GM18508 (cell line): ENCODE results near the gene PLSCR5.

Source experiments
- ATAC-seq: cut with Tn5 transposase; IDR thresholded peaks from one replicate; pipeline ENCODE4 v1.9.1; 2021; ENCODE audit warnings: moderate number of reproducible peaks; ENCODE audit not compliant: insufficient read depth, unreplicated experiment

The PLSCR5 gene

GRCh38 chr3:146589899-146590508 lies 15.1 kb downstream of the PLSCR5 start:
- no peak for ATAC-seq

- no peak for ATAC-seq
These were observed 20.0 kb downstream of the PLSCR5 start for GRCh38 chr3:146585156-146585555.

GRCh38 chr3:146581951-146582467 lies 23.1 kb downstream of the PLSCR5 start:
- no peak for ATAC-seq

- no peak for ATAC-seq
These were observed 24.0 kb downstream of the PLSCR5 start for GRCh38 chr3:146581080-146581601.

GRCh38 chr3:146577662-146578061 lies 27.5 kb downstream of the PLSCR5 start:
- ATAC-seq, result no peak

GRCh38 chr3:146575636-146576035 lies 29.5 kb downstream of the PLSCR5 start:
- ATAC-seq, result no peak

GRCh38 chr3:146574173-146574572 lies 31.0 kb downstream of the PLSCR5 start:
- no peak for ATAC-seq

- no peak for ATAC-seq
These were observed 35.8 kb downstream of the PLSCR5 start for GRCh38 chr3:146569314-146569713.

GRCh38 chr3:146566138-146566537 lies 39.0 kb downstream of the PLSCR5 start:
- ATAC-seq, result no peak

GRCh38 chr3:146561879-146562278 lies 43.3 kb downstream of the PLSCR5 start:
- no peak for ATAC-seq

GRCh38 chr3:146561463-146561862 lies 43.7 kb downstream of the PLSCR5 start:
- ATAC-seq, result no peak

- no peak for ATAC-seq
These were observed 44.5 kb downstream of the PLSCR5 start for GRCh38 chr3:146560678-146561077.

GRCh38 chr3:146559388-146559787 lies 45.8 kb downstream of the PLSCR5 start:
- no peak for ATAC-seq

- no peak for ATAC-seq
These were observed 46.4 kb downstream of the PLSCR5 start for GRCh38 chr3:146558781-146559180.

- ATAC-seq, result no peak
These were observed 47.4 kb downstream of the PLSCR5 start for GRCh38 chr3:146557745-146558144.

GRCh38 chr3:146555311-146555710 lies 49.8 kb downstream of the PLSCR5 start:
- ATAC-seq, result no peak

- ATAC-seq, result no peak
These were observed 50.9 kb downstream of the PLSCR5 start for GRCh38 chr3:146554151-146554760.

- peak; percentile 93 for ATAC-seq
These were observed 54.2 kb downstream of the PLSCR5 start for GRCh38 chr3:146550743-146551510.

GRCh38 chr3:146550070-146550615 lies 55.0 kb downstream of the PLSCR5 start:
- ATAC-seq, result no peak

GRCh38 chr3:146547235-146547835 lies 57.8 kb downstream of the PLSCR5 start:
- ATAC-seq, result no peak
